Head of caudate nucleus (tissue), 42 donors: ENCODE measurements around the gene LCE1B.
A peak's percentile ranks its signal among the peaks of the same experiment; 100 is the strongest.

ENCODE experiments used
- DNase-seq, 42 donors: peaks; one replicate each; pipeline versions ENCODE4 v3.0.0 to v3.0.0-alpha.2; 2020 to 2021; ENCODE audit warnings: mixed read lengths in 7 of 42
- intact Hi-C: fragments of 100-400 bp; cut with DNase I; formaldehyde crosslinking; loops from one replicate; pipeline ENCODE4 v1.15.0; 2022

The LCE1B gene, protein sequence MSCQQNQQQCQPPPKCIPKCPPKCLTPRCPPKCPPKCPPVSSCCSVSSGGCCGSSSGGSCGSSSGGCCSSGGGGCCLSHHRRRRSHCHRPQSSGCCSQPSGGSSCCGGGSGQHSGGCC

DNA sequence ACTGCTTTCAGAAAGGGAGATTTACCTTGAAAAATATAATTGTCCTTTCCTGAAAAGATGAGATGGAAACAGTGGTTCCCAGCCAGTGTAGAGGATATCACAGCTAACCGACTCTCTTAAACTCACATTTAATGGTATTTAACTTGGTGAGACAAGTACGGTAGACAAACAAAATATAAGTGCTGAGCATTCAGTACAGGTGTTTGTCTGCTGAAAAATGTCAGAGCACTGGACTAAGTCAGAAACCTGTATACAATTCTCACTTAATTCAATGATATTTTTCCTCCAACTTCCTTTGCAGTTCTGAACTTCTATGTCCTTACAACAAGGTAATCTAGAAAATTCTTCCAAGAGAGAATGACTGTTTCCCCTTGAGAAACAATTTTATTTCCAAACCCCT, at the start of gene LCE1B:
Gene LCE1B, plus strand, starts transcription at position 301 of the 400 bp plus-strand sequence. CDS start 476 bp downstream, outside the sequence.
- DNase-seq: no peak
- intact Hi-C loops: no loop called here

- intact Hi-C loops: no loop called here
Measured at GRCh38 chr1:152768847-152769533, 42.8 kb upstream of the LCE1B start.

GRCh38 chr1:152770411-152770810, 41.4 kb upstream of the LCE1B start:
- intact Hi-C loops: no loop called here
- no peak for DNase-seq

More at GRCh38 chr1:152768847-152769533, 42.8 kb upstream of the LCE1B start:
- DNase-seq: no peak

DNA sequence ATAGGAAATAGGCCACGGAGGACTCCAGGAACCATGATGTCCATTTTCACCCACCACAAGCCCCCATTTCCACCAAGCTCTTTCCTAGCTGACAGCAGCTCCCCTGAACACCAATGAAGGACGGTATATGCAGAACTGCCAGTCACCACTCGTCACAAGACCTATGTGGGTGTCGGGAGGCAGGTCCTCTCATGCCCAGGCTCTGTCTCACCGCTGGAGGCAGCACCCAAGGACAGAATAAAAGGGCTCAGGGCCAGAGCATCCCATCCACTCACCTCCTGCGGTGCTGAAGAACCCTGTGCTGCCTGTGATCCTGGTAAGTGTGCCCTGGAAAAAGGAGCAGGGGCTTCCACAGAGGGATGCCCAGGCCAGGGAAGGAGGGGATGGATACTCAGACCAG, 36.9 kb upstream of the LCE1B start, which contains the start of gene LCE1F:
Gene LCE1F, plus strand, starts transcription at position 266 of the 400 bp plus-strand sequence. CDS start 1,232 bp downstream, outside the sequence.
- DNase-seq: no peak
- intact Hi-C loops: no loop called here

- intact Hi-C loops: no loop called here
- DNase-seq: no peak
Measured at GRCh38 chr1:152776361-152776760, 35.4 kb upstream of the LCE1B start.

DNA sequence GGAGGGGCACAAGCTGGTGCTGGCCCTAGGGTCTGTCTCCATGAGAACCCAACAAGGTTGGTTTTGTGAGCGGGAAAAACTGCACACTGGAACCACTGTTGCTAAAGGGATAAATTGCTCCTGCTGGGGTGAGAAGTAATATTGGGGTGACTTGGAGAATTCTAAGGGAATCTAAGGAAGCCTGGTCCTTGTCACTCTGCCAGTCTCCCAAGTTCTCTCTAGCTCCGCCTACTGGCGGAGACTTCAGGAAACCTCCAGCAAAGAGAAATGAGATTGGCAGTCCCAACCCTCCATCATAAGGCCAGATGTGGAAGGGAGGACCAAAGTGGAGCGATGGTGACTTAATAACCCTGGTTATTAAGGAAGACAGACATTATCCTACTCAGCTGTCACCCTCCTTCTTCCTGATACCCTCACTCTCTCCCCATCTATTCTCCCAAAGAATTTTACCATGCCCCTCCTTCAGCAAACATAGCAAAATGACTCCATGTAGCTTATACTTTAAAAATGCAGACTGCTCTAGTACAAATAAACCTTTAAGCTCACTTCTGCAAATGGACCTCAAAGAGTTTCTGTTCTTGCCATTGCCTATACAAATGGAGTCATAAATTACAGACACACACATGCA, 34.1 kb upstream of the LCE1B start:
- intact Hi-C loops: no loop called here
- no peak for DNase-seq

DNA sequence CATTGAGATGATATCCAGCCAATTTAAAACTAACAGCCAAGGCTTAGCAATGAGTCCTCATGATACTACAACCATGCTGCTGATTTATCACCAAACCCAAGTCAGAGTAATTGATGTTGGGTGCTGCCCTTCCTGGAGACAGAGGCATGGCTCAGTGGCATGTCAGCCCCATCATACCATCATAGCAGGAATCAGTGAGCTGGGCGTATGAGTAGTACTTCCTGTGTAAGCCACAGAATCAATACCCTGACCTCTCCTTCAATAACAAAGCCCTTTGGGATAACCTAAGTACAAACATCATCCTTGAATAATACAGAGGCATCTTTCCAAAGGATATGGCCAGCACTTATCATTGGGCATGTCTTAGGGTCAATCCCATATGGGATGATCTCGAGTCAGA, 28.7 kb upstream of the LCE1B start:
- intact Hi-C loops: no loop called here
- DNase-seq: no peak

- DNase-seq: no peak
- intact Hi-C loops: no loop called here
Measured at GRCh38 chr1:152786077-152786476, 25.7 kb upstream of the LCE1B start, which contains the start of gene LCE1E. Gene LCE1E (plus strand): TSS chr1:152786257. CDS start chr1:152787300, 1,043 bp downstream.

GRCh38 chr1:152795686-152796085, 16.1 kb upstream of the LCE1B start:
- intact Hi-C loops: no loop called here
- DNase-seq: peak in 1 of 42 donors; percentile 6

DNA sequence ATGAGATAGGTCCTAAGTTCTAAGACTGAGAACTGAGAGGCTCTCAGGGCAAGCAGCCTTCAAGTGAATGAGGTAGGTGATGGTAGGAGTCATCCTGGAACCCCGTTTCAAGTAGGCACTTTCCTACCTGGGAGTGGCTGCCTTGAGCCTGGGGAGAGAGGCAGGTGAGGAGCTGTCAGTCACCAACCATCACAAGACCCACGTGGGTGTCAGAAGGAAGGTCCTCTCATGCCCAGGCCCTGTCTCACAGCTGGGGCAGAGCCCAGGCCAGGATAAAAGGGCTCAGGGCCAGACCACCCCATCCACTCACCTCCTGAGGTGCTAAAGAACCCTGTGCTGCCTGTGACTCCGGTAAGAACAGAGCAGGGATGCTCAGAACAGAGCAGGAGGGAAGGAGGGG, 15.3 kb upstream of the LCE1B start, which contains the start of gene LCE1D:
Gene LCE1D, plus strand, starts transcription at position 301 of the 400 bp plus-strand sequence. CDS start 1,074 bp downstream, outside the sequence.
- no peak for DNase-seq
- intact Hi-C loops: no loop called here

- no peak for DNase-seq
- intact Hi-C loops: no loop called here
Measured at GRCh38 chr1:152801333-152801732, 10.4 kb upstream of the LCE1B start.

DNA sequence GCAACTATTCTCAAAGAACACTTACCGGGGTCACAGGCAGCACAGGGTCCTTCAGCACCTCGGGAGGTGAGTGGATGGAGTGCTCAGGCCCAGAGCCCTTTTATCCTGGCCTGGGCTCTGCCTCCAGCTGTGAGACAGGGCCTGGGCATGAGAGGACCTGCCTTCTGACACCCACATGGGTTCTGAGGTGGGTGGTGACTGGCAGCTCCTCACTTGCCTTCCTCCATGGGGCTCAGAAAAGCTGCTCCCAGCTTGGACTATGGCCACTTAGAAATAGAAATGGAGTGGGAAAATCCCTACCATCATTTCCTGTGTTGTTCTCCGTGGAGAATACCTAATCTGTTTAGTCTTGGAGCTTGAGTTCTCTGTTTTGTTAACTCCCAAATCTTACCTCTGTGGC, 5.2 kb upstream of the LCE1B start, which contains the start of gene LCE1C:
Gene LCE1C, minus strand, starts transcription at position 76 of the 400 bp plus-strand sequence. CDS start 1,173 bp downstream, outside the sequence.
- no peak for DNase-seq
- intact Hi-C loops: no loop called here

- DNase-seq: no peak
- intact Hi-C loops: no loop called here
Measured at GRCh38 chr1:152811050-152811449, 721 bp upstream of the LCE1B start.

DNA sequence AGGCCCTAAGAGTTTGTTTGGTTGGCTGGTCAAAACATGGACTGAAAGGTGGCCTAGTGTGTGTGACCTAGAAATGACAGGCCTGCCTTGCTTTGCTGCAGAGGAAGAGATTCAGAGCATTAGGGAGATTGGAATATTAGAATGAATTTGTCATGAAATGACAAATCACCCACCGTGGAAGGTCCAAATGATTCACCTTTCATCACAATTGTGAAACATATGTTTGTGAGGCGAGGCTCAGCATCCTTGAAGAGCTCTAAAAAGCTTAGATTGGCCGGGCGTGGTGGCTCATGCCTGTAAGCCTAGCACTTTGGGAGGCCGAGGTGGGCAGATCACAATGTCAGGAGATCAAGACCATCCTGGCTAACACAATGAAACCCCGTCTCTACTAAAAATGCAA, 5.5 kb downstream of the LCE1B start:
- DNase-seq: no peak
- intact Hi-C loops: no loop called here

DNA sequence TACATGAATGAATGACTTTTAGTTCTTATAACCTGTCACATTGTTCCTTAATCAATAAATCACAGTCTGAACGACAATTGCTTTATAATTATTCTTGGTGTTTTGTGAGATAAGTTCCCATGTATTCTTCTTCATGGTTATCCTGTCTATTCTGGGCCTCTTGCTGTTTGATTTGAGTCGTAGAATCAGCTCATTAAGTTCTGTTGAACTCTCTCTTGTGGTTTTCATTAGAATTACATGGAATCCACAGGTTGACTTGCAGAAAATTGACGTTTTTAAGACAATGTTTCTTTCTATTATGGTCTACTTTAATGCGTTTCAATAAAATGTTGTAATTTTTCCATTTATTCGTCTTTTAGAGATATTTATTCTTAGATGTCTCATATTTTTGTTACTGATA, 11.5 kb downstream of the LCE1B start:
- intact Hi-C loops: no loop called here
- no peak for DNase-seq

- no peak for DNase-seq
- intact Hi-C loops: no loop called here
Measured at GRCh38 chr1:152824964-152825363, 13.2 kb downstream of the LCE1B start.

- no peak for DNase-seq
- intact Hi-C loops: no loop called here
Measured at GRCh38 chr1:152827173-152827572, 15.4 kb downstream of the LCE1B start, which contains the start of gene LCE1A. Gene LCE1A (plus strand): TSS chr1:152827473. CDS start chr1:152827473, 0 bp downstream.

- intact Hi-C loops: no loop called here
- no peak for DNase-seq
Measured at GRCh38 chr1:152836870-152837269, 25.1 kb downstream of the LCE1B start.

DNA sequence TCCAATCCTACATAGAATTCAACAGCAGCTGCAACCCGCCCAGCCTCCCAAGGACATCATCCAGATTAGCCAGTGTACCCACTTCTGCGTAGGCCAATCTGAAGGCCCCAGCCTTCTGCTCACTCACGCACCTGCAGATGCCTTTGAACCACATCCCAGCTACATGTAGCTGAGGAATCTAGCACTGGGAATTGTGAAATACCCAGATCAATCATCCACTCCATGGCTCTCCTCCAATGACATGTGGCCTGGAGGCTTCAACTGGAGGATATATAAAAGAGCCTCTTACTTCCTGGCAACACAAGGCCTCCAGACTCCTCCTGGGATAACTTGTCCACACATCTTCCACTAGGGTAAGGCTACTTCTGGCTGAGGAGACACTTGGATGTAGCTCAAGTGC, 30.8 kb downstream of the LCE1B start, which contains the start of gene LCE6A:
Gene LCE6A, plus strand, starts transcription at position 301 of the 400 bp plus-strand sequence. CDS start 665 bp downstream, outside the sequence.
- intact Hi-C loops: no loop called here
- no peak for DNase-seq

DNA sequence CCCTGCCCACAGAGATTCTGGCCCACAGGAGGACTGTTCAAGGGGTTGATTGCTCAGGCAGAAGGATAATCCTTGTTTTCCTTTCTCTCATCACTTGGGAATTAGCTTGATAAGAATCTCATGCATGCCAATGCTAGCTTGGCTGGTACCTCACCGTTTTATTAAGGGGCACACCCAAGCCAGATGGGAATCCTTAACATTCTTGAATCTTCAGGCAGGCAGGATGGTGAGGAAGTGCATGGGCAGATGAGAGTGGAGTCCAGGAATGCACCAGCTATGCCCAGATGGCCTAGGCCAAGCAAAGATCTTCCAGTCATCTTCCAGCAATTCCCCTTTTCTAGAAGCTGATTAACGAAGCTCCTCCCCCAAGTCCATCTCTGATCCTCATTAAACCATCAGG, 43.9 kb downstream of the LCE1B start:
- intact Hi-C loops: no loop called here
- DNase-seq: no peak
